GM18519 (cell line): ENCODE data around the gene AP2A1.
A peak's percentile ranks its signal among the peaks of the same experiment; 100 is the strongest.

ENCODE experiments used
- ATAC-seq: cut with Tn5 transposase; IDR thresholded peaks from one replicate; pipeline ENCODE4 v1.9.1; 2021; ENCODE audit warnings: mild to moderate bottlenecking, moderate library complexity; ENCODE audit not compliant: unreplicated experiment, low FRiP score

AP2A1 gene

GRCh38 chr19:49836176-49837008 lies 69.6 kb downstream of the AP2A1 start:
- no peak for ATAC-seq

DNA sequence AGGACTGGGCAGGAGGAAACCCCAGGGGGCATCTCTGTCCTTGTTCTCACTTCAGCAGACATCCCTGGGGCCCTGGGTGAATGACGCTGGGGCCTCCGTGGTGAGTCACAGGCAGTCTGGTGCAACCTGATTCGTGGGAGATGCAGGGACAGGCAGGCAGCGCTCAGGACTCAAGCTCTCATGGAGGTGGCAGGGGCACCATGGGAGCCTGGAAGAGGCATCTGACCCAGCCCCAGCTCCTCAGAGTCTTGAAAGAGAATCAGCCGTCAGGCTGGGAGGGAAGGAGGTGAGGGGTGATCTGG lies 70.2 kb downstream of the AP2A1 start:
- no peak for ATAC-seq

DNA sequence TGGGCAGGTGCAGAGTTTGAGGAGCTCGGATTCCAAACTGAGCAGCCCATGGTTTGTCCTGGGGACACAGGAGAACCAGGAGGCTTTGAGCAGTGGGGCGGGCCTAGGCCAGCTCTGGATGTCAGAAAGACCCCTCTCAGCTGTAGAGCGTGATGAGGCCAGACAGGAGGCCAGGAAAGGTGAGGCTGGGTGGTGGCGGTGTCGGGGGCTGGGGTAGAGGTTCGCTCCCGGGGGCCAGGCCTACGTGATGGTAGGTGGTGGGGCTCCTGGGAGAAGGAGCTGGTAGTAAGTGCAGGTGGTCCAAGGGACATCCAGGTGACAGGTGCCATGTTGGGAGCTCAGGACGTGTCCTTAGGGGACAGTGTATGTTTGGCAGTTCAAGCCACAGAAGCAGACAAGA lies 70.6 kb downstream of the AP2A1 start:
- ATAC-seq, result no peak

DNA sequence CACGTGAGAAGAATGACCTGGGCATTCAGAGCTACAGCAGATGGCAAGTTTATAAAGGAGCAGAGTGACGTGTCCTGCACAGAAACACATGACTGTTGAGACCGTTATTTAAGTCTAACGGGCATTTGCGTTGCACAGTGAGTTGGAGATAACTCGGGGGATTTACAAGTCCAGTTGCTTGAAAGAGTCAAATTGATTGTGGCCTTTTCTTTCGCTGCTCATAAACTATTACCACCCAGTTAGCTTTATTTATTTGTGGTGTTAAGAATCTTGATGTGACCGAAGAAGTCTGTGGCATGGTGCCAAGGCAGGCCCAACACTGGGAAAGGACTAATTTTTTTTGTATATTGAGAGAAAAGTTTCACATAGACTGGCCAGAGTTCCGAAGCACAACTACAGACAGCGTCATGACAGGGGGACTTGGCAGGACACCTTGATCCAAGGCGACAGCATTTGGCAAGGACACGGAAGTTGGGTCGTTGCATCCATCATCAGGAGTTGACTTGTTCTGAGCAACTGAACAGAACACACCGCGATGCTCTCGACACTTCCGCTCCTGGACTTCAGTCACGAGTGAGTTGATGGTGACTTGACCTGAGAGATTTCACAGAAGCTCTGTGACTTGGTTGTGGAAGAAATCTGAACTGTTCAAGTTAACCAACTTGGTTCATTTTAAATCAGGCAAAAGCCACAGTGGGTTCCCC lies 72.2 kb downstream of the AP2A1 start:
- ATAC-seq, result no peak

- no peak for ATAC-seq
Observed at GRCh38 chr19:49839713-49840112, 72.9 kb downstream of the AP2A1 start.

GRCh38 chr19:49840321-49840720 lies 73.5 kb downstream of the AP2A1 start:
- no peak for ATAC-seq

DNA sequence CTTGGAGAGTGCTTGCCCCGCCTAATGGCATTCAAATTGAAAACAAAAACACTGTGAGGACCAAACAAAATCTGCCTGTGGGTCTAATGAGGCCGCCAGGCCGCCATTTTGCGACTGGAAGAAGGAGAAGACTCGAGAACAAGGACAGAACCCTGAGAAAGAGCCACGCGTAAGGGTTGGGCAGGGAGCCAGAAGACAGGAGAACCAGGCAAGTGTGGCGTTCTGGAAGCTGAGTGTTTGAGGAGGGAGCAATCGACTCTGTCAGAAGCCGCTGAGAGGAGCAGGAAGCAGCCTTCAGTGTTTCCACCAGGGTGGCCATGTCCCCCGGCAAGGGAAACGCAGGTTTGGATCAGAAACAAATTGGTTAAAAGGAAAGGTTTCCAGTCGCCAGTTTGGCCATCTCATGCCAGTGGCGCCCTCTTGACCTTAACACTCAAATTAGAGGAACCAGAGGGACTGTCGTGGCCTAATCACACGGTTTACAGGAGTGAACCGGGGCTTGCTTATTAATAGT lies 74.0 kb downstream of the AP2A1 start:
- no peak for ATAC-seq

GRCh38 chr19:49843265-49843664 lies 76.5 kb downstream of the AP2A1 start:
- ATAC-seq, result no peak

GRCh38 chr19:49844138-49845095 lies 77.6 kb downstream of the AP2A1 start:
- no peak for ATAC-seq

DNA sequence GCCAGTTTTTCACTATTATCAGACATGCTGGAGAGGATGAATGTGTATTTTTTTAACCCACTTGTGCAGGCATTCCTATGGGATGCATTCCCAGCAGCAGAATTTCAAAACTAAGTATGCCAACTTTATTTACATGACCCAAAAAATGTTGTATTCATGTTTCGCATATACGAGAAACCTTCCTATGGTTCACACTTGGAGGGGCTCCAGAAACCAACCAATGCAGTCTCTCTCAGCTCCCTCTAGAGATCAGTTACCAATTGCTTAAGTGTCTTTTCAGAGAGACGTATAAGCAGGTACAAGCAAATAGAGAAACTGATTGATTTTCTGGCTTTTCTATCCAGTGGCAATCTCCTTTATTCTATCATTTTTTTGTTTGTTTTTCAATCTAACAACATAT lies 78.6 kb downstream of the AP2A1 start:
- ATAC-seq, result no peak

DNA sequence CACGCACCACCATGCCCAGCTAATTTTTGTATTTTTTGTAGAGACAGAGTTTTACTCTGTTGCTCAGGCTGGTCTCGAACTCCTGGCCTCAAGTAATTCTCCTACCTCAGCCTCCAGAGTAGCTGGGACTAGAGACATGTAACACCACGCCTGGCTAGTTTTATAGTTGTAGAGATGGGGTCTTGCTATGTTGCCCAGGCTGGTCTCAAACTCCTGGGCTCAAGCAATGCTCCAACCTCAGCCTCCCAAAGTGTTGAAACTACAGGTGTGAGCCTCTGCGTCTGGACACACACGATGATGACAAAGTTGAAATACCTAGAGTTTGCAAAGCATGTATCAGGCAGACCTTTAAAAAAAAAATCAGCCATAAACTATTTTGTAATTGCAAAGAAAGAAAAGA lies 79.6 kb downstream of the AP2A1 start:
- ATAC-seq, result no peak

DNA sequence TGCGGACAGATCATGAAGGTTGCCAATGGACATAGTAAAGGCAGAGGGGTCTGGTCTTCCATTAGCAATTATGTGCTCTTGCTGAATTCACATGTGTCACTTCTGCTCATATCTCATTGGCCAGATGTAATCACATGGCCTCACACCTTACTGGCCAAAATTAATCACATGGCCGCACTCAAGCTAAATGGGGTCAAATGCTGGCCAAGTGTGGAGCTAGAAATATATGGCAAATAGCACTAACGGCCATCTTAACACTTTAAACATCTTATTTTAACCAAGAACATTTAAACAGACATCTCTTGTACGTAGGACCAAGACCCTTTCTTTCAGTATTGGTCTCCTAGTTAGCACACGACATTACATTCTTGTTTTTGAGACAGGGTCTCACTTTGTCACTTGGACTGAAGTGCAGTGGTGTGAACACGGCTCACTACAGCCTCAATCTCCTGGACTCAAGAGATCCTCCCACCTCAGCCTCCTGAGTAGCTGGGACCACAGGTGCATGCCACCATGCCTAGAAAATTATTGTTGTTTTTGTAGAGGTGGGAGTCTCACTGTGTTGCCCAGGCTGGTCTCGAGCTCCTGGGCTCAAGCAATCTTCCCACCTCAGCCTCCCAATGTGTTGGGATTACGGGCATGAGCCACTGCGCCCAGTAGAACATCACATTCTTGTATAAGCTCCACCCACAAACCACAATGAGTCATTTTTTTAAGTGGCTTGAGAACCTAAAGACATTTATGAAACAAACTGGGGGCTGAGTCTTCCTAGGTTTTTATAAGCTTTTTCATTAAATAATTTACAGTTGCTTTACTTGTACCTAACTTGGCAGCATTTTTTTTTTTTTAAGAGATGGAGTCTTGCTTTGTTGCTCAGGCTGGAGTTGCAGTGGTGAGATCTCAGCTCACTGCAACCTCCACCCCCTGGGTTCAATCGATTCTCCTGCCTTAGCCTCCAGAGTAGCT lies 81.2 kb downstream of the AP2A1 start:
- ATAC-seq, result no peak

DNA sequence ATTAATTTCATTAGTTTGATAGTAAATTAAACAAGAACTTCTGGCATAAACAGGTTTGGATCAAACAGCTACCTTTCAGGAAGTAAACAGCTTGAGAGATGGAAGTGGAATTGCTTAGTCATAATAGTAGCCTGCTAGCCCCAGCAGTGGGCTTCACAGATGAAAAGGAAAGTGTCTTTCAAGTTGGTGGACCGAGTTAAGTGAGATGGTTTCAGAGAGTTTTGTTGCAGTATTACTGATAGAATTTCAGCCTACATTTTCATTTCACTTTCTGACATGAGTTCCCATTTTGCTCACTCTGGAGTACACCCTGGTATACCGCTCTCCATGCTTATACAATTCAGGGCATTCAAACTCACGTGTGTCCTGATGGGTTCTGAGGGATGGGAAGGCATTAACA lies 82.1 kb downstream of the AP2A1 start:
- no peak for ATAC-seq

- no peak for ATAC-seq
Observed at GRCh38 chr19:49849433-49850220, 82.8 kb downstream of the AP2A1 start.

- ATAC-seq, result no peak
Observed at GRCh38 chr19:49850221-49850486, 83.4 kb downstream of the AP2A1 start.

- peak; percentile 36 for ATAC-seq
Observed at GRCh38 chr19:49850487-49851342, 83.9 kb downstream of the AP2A1 start, which contains the start of gene PTOV1. Gene PTOV1, plus strand, starts transcription at chr19:49851159.

DNA sequence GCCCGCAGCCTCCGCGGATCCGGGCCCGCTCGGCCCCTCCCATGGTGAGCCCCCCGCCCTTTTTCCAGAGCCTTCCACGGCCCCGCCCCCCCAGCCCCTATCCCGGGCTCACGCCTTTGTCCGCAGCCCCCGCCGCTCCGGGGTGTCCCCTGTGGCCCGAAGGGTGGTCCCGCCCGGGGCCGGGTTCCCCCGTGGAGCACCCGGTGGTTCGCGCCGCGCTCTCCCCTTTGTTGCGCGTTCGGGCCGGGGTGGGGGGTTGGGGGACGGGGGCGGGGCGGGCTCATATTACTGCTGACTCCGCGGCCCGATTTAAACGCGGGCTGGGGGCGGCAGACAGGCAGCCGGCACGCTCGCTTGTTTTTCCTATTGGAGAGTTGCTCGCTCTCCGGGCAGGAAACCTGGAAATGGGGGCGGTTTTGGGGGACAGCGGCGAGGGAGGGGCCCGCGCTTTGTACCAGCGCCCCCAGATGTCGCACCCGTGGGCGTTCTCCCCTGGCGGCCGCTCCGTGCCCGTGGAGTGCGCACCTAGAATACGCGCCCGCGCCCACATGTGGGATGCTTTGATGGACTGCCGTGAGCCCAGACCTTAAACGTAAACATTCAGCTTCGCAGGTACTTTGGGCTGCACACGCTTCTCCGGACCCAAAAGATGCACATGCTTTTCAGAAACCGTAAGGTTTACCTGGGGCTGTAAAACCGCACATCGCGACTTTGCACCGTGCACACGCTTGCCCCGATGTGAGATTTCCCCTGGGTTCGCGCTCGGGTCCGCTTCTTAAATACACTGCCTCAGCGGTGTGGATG lies 84.9 kb downstream of the AP2A1 start:
- ATAC-seq, result no peak
